ENCODE results near the gene HECTD3. TPM values are rescaled to one million over a fixed set of nuclear protein-coding genes. Genes with fewer than 3 reads are reported as not detected.

HECTD3 gene
- total RNA-seq, 4 donors from 2014 or later, result 70.5 to 321 (median 133) TPM

DNA sequence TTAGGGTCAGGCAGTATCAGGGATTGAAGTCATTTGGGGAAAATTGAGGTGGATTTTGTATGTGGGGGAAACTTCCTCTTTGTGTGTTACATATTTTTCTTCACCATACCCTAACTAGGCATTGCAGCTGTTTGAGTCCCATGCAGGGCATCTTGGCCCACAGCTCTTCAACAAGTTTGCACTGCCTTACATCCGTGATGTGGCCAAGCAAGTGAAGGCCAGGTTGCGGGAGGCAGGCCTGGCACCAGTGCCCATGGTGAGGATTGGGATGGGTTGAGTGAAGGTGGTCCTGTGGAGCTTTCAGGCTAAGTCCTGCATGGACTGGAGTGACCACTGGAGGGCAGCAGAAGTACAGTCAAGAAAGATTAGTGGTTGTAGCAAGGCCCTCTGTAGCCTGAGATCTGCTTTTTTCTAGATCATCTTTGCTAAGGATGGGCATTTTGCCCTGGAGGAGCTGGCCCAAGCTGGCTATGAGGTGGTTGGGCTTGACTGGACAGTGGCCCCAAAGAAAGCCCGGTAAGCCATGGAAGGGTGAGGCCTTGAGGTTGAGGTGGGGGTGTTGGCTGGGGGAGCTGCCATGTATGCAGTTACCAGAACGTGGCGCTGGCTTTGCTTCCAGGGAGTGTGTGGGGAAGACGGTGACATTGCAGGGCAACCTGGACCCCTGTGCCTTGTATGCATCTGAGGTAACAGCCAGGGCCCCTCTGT is 3.4 kb upstream of the HECTD3 start:
- intact Hi-C loops (cut with DNase I; ENCODE audit: low total_unique reads) (loop anchor here (1.0 kb wide), 1 partner anchor 286 kb away; no protein-coding TSS in a partner anchor), in situ Hi-C loops (cut with MboI; ENCODE audit: low pct_ligation_motif_present in 1 of 4, low pct_unique_long_range_greater_than_20kb in 1 of 4, low sequenced_read_pairs in 3 of 4) (loop anchor here (5.0 to 25.0 kb wide), 8 partner anchors 177 to 480 kb away; partner anchors contain the start of genes TESK2 (in 3 of the 4), BEST4 (in 1 of the 4), PTCH2 (in 1 of the 4) and RPS8 (in 1 of the 4))
- H3K4me1 ChIP-seq, result peaks cover 16 to 37% (median 31%) of the 10 kb centered on the region in 4 donors
- 20 to 56% methylated on average over 1 to 6 of the region's 6 CpGs for WGBS, 2 donors (ENCODE audit: low coverage in 1 of 2)
- DNase-seq, result peak; percentile 80
- peak overlapping the region in 1 of 4 donors; percentile 10 for H3K27ac ChIP-seq
- H3K4me3 ChIP-seq, result no peak overlapping the region
- no peaks in the 10 kb centered on the region for H3K36me3 ChIP-seq
- H3K9me3 ChIP-seq, result no peaks in the 10 kb centered on the region
- no peaks in the 10 kb centered on the region for H3K27me3 ChIP-seq
- TF ChIP-seq, protein P1, sequence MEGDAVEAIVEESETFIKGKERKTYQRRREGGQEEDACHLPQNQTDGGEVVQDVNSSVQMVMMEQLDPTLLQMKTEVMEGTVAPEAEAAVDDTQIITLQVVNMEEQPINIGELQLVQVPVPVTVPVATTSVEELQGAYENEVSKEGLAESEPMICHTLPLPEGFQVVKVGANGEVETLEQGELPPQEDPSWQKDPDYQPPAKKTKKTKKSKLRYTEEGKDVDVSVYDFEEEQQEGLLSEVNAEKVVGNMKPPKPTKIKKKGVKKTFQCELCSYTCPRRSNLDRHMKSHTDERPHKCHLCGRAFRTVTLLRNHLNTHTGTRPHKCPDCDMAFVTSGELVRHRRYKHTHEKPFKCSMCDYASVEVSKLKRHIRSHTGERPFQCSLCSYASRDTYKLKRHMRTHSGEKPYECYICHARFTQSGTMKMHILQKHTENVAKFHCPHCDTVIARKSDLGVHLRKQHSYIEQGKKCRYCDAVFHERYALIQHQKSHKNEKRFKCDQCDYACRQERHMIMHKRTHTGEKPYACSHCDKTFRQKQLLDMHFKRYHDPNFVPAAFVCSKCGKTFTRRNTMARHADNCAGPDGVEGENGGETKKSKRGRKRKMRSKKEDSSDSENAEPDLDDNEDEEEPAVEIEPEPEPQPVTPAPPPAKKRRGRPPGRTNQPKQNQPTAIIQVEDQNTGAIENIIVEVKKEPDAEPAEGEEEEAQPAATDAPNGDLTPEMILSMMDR (IDR thresholded peaks at IDR 0.05), result peak; percentile 89 to 94 (median 90)
- TF ChIP-seq EP300 (IDR thresholded peaks at IDR 0.05; ENCODE audit: low read depth), result no peak
- no peak for TF ChIP-seq POLR2AphosphoS5 (IDR thresholded peaks at IDR 0.05)
- no peak for TF ChIP-seq POLR2A (IDR thresholded peaks at IDR 0.05)

DNA sequence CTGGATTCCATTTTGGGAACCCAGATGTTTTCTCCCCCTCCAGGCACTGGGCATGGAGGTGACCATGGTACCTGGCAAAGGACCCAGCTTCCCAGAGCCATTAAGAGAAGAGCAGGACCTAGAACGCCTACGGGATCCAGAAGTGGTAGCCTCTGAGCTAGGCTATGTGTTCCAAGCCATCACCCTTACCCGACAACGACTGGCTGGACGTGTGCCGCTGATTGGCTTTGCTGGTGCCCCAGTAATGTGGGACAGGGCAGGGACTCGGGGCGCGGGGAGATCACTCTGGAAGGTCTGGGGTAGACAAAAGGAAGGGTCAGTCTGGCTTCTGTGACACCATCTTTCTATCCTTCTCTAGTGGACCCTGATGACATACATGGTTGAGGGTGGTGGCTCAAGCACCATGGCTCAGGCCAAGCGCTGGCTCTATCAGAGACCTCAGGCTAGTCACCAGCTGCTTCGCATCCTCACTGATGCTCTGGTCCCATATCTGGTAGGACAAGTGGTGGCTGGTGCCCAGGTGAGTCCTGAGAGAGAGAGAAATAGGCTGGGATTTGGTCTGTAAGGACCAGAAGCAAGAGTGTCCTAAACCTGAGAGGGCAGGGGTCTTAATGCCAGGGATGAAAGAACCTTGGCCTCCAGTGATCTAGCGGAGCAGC is 2.6 kb upstream of the HECTD3 start:
- H3K9me3 ChIP-seq, result no peaks in the 10 kb centered on the region
- TF ChIP-seq EP300 (IDR thresholded peaks at IDR 0.05; ENCODE audit: low read depth), result no peak
- no peak for TF ChIP-seq POLR2A (IDR thresholded peaks at IDR 0.05)
- no peak for TF ChIP-seq POLR2AphosphoS5 (IDR thresholded peaks at IDR 0.05)
- TF ChIP-seq, protein P1 (IDR thresholded peaks at IDR 0.05), result no peak
- no peak overlapping the region for H3K27ac ChIP-seq
- no peaks in the 10 kb centered on the region for H3K27me3 ChIP-seq
- peaks cover 0 to 5% (median 2%) of the 10 kb centered on the region in 4 donors for H3K36me3 ChIP-seq
- H3K4me1 ChIP-seq, result peaks cover 18 to 39% (median 34%) of the 10 kb centered on the region in 4 donors
- in situ Hi-C loops (cut with MboI; ENCODE audit: low pct_ligation_motif_present in 1 of 4, low pct_unique_long_range_greater_than_20kb in 1 of 4, low sequenced_read_pairs in 3 of 4) (loop anchor here (10.0 to 25.0 kb wide), 7 partner anchors 176 to 481 kb away; partner anchors contain the start of genes TESK2 (in 3 of the 4), BEST4 (in 1 of the 4), PTCH2 (in 1 of the 4) and RPS8 (in 1 of the 4)), intact Hi-C loops (cut with DNase I; ENCODE audit: low total_unique reads) (loop anchor here (1.0 kb wide), 1 partner anchor 287 kb away; no protein-coding TSS in a partner anchor)
- DNase-seq, result no peak
- no peak overlapping the region for H3K4me3 ChIP-seq
- WGBS, 2 donors (ENCODE audit: low coverage in 1 of 2), result 87% methylated on average over 12 of the region's 12 CpGs; no CpG with 5 or more reads in 1 of the 2 donors

DNA sequence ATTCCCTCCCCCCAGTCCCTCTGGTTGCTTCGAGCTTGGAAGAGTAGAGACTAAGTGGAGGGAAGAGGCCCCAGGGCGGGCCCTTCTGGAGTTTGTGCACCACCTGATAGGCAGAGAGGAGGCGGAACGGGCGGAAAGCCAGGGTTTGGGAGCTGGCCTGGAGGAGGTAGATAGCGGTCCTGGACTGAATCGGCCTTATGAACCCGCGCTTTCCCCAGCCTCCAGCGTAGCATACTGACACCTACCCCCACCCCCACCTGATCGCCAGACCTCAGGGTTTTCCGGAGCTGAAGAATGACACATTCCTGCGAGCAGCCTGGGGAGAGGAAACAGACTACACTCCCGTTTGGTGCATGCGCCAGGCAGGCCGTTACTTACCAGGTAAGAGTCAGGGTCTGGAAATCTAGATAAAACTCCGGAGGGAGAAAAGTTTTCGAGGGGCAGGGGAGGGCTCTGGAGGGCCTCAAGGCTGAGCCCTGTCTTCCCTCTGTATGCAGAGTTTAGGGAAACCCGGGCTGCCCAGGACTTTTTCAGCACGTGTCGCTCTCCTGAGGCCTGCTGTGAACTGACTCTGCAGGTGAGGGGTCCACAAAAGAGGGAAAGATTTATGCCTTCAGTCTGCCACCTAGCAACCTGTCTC is 1.6 kb upstream of the HECTD3 start:
- Histone ChIP-seq H3K27me3 (no peaks in the 10 kb centered on the region), H3K4me1 (peaks cover 18 to 39% (median 34%) of the 10 kb centered on the region in 4 donors), H3K9me3 (no peaks in the 10 kb centered on the region), H3K4me3 (peak overlapping the region; percentile 34 to 88 (median 67)), H3K36me3 (peaks cover 0 to 13% (median 7%) of the 10 kb centered on the region in 4 donors), H3K27ac (peak overlapping the region; percentile 88 to 93 (median 91))
- WGBS, 2 donors (ENCODE audit: low coverage in 1 of 2), result 11% methylated on average over 21 of the region's 21 CpGs; no CpG with 5 or more reads in 1 of the 2 donors
- TF ChIP-seq POLR2AphosphoS5 (IDR thresholded peaks at IDR 0.05) (no peak), POLR2A (IDR thresholded peaks at IDR 0.05) (no peak), EP300 (IDR thresholded peaks at IDR 0.05; ENCODE audit: low read depth) (no peak)
- TF ChIP-seq, protein P1 (IDR thresholded peaks at IDR 0.05), result no peak
- DNase-seq, result peak; percentile 73
- in situ Hi-C loops (cut with MboI; ENCODE audit: low pct_ligation_motif_present in 1 of 4, low pct_unique_long_range_greater_than_20kb in 1 of 4, low sequenced_read_pairs in 3 of 4) (loop anchor here (10.0 to 25.0 kb wide), 7 partner anchors 175 to 482 kb away; partner anchors contain the start of genes TESK2 (in 3 of the 4), BEST4 (in 1 of the 4), PTCH2 (in 1 of the 4) and RPS8 (in 1 of the 4)), intact Hi-C loops (cut with DNase I; ENCODE audit: low total_unique reads) (no loop called here)
